ENCODE measurements around the gene SDS. TPM values are rescaled to one million over a fixed set of nuclear protein-coding genes. Genes with fewer than 3 reads are reported as not detected.

Gene SDS
- total RNA-seq, 1 experiment from 2014 or later, result not detected

GRCh38 chr12:113407931-113408600 lies 4.4 kb upstream of the SDS start:
- Histone ChIP-seq H3K9me2 (ENCODE audit: insufficient read depth) (no peaks in the 10 kb centered on the region), H3K36me3 (ENCODE audit: control insufficient read depth in 1 of 2, insufficient read depth in 2 of 2, low read length in 2 of 2) (no peaks in the 10 kb centered on the region), H3K27ac (ENCODE audit: low read depth, low read length) (no peak overlapping the region), H3K4me3 (replicated peaks in 1 of 2; ENCODE audit: low read depth in 1 of 2, low read length in 2 of 2) (no peak overlapping the region), H2AFZ (ENCODE audit: low read depth, low read length, poor library complexity, severe bottlenecking) (no peak overlapping the region), H3K9me3 (ENCODE audit: control insufficient read depth in 1 of 2, insufficient read depth in 1 of 2, low read depth in 1 of 2, low read length in 2 of 2) (no peaks in the 10 kb centered on the region), H3K27me3 (ENCODE audit: insufficient read depth, low read length) (no peaks in the 10 kb centered on the region), H3K4me1 (ENCODE audit: control insufficient read depth in 1 of 2, insufficient read depth in 2 of 2, low read length in 2 of 2) (peaks cover 0 to 9% of the 10 kb centered on the region in 2 experiments; a peak in 3 of 4 replicates), H3K4me2 (ENCODE audit: low read length) (no peak overlapping the region), H3K9ac (ENCODE audit: low read length) (no peak overlapping the region), H4K20me1 (ENCODE audit: insufficient read depth) (no peaks in the 10 kb centered on the region), H3K79me2 (ENCODE audit: insufficient read depth, low read length) (no peaks in the 10 kb centered on the region)
- ChIA-PET POLR2A (no interaction called here), RAD21 (ENCODE audit: low non-redundant PET in 1 of 2, low total read pairs in 2 of 2, uncharacterized antibody in 2 of 2, unreplicated experiment in 2 of 2) (no interaction called here), CTCF (interaction anchor here (1.7 kb wide), 1 partner anchor 17 kb away, joined by 9 read pairs; no protein-coding TSS in a partner anchor)
- ATAC-seq (no peak), DNase-seq (ENCODE audit: low read depth, low spot score) (no peak)
- no TSS peak for BruUV-seq (replicated peaks)
- intact Hi-C loops (cut with micrococcal nuclease), result no loop called here
- no peak for TF ChIP-seq SP1 (IDR thresholded peaks at IDR 0.05; ENCODE audit: low read depth)

- Histone ChIP-seq H3K9me2 (ENCODE audit: insufficient read depth) (no peaks in the 10 kb centered on the region), H3K9ac (ENCODE audit: low read length) (no peak overlapping the region), H3K79me2 (ENCODE audit: insufficient read depth, low read length) (no peaks in the 10 kb centered on the region), H3K4me2 (ENCODE audit: low read length) (no peak overlapping the region), H3K4me1 (ENCODE audit: control insufficient read depth in 1 of 2, insufficient read depth in 2 of 2, low read length in 2 of 2) (peaks cover 0 to 9% of the 10 kb centered on the region in 2 experiments; a peak in 3 of 4 replicates), H3K27me3 (ENCODE audit: insufficient read depth, low read length) (no peaks in the 10 kb centered on the region), H2AFZ (ENCODE audit: low read depth, low read length, poor library complexity, severe bottlenecking) (no peak overlapping the region), H4K20me1 (ENCODE audit: insufficient read depth) (no peaks in the 10 kb centered on the region), H3K9me3 (ENCODE audit: control insufficient read depth in 1 of 2, insufficient read depth in 1 of 2, low read depth in 1 of 2, low read length in 2 of 2) (no peaks in the 10 kb centered on the region), H3K36me3 (ENCODE audit: control insufficient read depth in 1 of 2, insufficient read depth in 2 of 2, low read length in 2 of 2) (no peaks in the 10 kb centered on the region), H3K27ac (ENCODE audit: low read depth, low read length) (no peak overlapping the region), H3K4me3 (replicated peaks in 1 of 2; ENCODE audit: low read depth in 1 of 2, low read length in 2 of 2) (no peak overlapping the region)
- BruUV-seq (replicated peaks), result no TSS peak
- ChIA-PET POLR2A (interaction anchor here (0.6 kb wide), 1 partner anchor 39 kb away, joined by 5 read pairs; no protein-coding TSS in a partner anchor), RAD21 (ENCODE audit: low non-redundant PET in 1 of 2, low total read pairs in 2 of 2, uncharacterized antibody in 2 of 2, unreplicated experiment in 2 of 2) (no interaction called here), CTCF (interaction anchor here (1.7 kb wide), 1 partner anchor 20 kb away, joined by 7 read pairs; no protein-coding TSS in a partner anchor)
- intact Hi-C loops (cut with micrococcal nuclease), result no loop called here
- ATAC-seq (no peak), DNase-seq (ENCODE audit: low read depth, low spot score) (no peak)
- TF ChIP-seq ATF3 (IDR thresholded peaks at IDR 0.05) (no peak), CBX3 (IDR thresholded peaks at IDR 0.05; ENCODE audit: low read depth) (no peak), EGR1 (IDR thresholded peaks at IDR 0.05; ENCODE audit: low read depth) (no peak), RAD21 (IDR thresholded peaks at IDR 0.05; ENCODE audit: low read depth) (no peak), EZH2 (IDR thresholded peaks at IDR 0.05) (no peak), MAX (IDR thresholded peaks at IDR 0.05) (no peak), ZFX (IDR thresholded peaks at IDR 0.05) (no peak), FOSL1 (IDR thresholded peaks at IDR 0.05; ENCODE audit: low read depth) (no peak), EZH2phosphoT487 (IDR thresholded peaks at IDR 0.05; ENCODE audit: borderline replicate concordance) (no peak), YY1 (IDR thresholded peaks at IDR 0.05; ENCODE audit: extremely low read depth, insufficient replicate concordance, low read depth, low read length) (no peak), SRF (IDR thresholded peaks at IDR 0.05; ENCODE audit: low read depth) (no peak), CEBPB (IDR thresholded peaks at IDR 0.05; ENCODE audit: low read depth) (no peak), ZBTB33 (IDR thresholded peaks at IDR 0.05; ENCODE audit: extremely low read depth, insufficient replicate concordance, low read length) (no peak), POLR2AphosphoS5 (IDR thresholded peaks at IDR 0.05; ENCODE audit: low read depth, low read length) (no peak), ZNF274 (IDR thresholded peaks at IDR 0.05; ENCODE audit: low read depth, low read length) (no peak)
Measured at GRCh38 chr12:113405694-113406093, 2.0 kb upstream of the SDS start.

Data from HCT116 (cell line).